ENCODE data around the gene ADH1B.

ADH1B gene

GRCh38 chr4:99305638-99306400, 15.4 kb downstream of the ADH1B start:
- Mint-ChIP-seq H3K4me3 (no peak overlapping the region), H3K4me1 (no peaks in the 10 kb centered on the region), H3K36me3 (no peaks in the 10 kb centered on the region), H3K9me3 (no peaks in the 10 kb centered on the region), H3K27me3 (no peaks in the 10 kb centered on the region), H3K27ac (no peak overlapping the region)
- ATAC-seq (ENCODE audit: low read depth) (no peak), DNase-seq (ENCODE audit: low spot score in 2 of 2) (no peak)

GRCh38 chr4:99301376-99302164, 19.6 kb downstream of the ADH1B start:
- H3K4me1 Mint-ChIP-seq: no peaks in the 10 kb centered on the region
- ATAC-seq (ENCODE audit: low read depth) (no peak), DNase-seq (ENCODE audit: low spot score in 2 of 2) (no peak)
- H3K4me3 Mint-ChIP-seq: no peak overlapping the region
- H3K27me3 Mint-ChIP-seq: no peaks in the 10 kb centered on the region
- H3K27ac Mint-ChIP-seq: no peak overlapping the region
- peaks cover 16% of the 10 kb centered on the region for H3K9me3 Mint-ChIP-seq
- H3K36me3 Mint-ChIP-seq: no peaks in the 10 kb centered on the region

- Mint-ChIP-seq H3K4me1 (no peaks in the 10 kb centered on the region), H3K9me3 (peaks cover 20% of the 10 kb centered on the region), H3K36me3 (peaks cover 2% of the 10 kb centered on the region), H3K27ac (no peak overlapping the region), H3K4me3 (no peak overlapping the region), H3K27me3 (peaks cover 2% of the 10 kb centered on the region)
- ATAC-seq (ENCODE audit: low read depth) (no peak), DNase-seq (ENCODE audit: low spot score in 2 of 2) (no peak)
Measured at GRCh38 chr4:99300934-99301333, 20.3 kb downstream of the ADH1B start.

- DNase-seq (ENCODE audit: low spot score in 2 of 2) (no peak), ATAC-seq (ENCODE audit: low read depth) (no peak)
- Mint-ChIP-seq H3K36me3 (peaks cover 4% of the 10 kb centered on the region), H3K4me3 (no peak overlapping the region), H3K27me3 (peaks cover 9% of the 10 kb centered on the region), H3K9me3 (peaks cover 21% of the 10 kb centered on the region), H3K27ac (no peak overlapping the region), H3K4me1 (no peaks in the 10 kb centered on the region)
Measured at GRCh38 chr4:99293357-99293756, 27.8 kb downstream of the ADH1B start.

GRCh38 chr4:99290848-99291786, 30.1 kb downstream of the ADH1B start, which contains the start of gene ADH1A:
TSS of gene ADH1A (minus strand) at chr4:99290985. CDS start at chr4:99290914, 71 bp downstream.
- Mint-ChIP-seq H3K9me3 (peaks cover 7% of the 10 kb centered on the region), H3K27ac (no peak within 1 kb of the TSS), H3K27me3 (peaks cover 7% of the 10 kb centered on the region), H3K4me3 (no peak within 1 kb of the TSS), H3K36me3 (peaks cover 3% of the 10 kb centered on the region), H3K4me1 (no peaks in the 10 kb centered on the region)
- DNase-seq (ENCODE audit: low spot score in 2 of 2): no peak
- ATAC-seq (ENCODE audit: low read depth): no peak

GRCh38 chr4:99285387-99285786, 35.8 kb downstream of the ADH1B start:
- Mint-ChIP-seq H3K27me3 (peaks cover 3% of the 10 kb centered on the region), H3K4me3 (no peak overlapping the region), H3K27ac (no peak overlapping the region), H3K4me1 (no peaks in the 10 kb centered on the region), H3K36me3 (no peaks in the 10 kb centered on the region), H3K9me3 (no peaks in the 10 kb centered on the region)
- ATAC-seq (ENCODE audit: low read depth) (no peak), DNase-seq (ENCODE audit: low spot score in 2 of 2) (no peak)

GRCh38 chr4:99282731-99283130, 38.5 kb downstream of the ADH1B start:
- DNase-seq (ENCODE audit: low spot score in 2 of 2): no peak
- no peaks in the 10 kb centered on the region for H3K4me1 Mint-ChIP-seq

GRCh38 chr4:99281261-99281660, 39.9 kb downstream of the ADH1B start:
- H3K4me3 Mint-ChIP-seq: no peak overlapping the region
- H3K4me1 Mint-ChIP-seq: no peaks in the 10 kb centered on the region
- H3K27me3 Mint-ChIP-seq: peaks cover 5% of the 10 kb centered on the region
- no peaks in the 10 kb centered on the region for H3K36me3 Mint-ChIP-seq
- no peak for DNase-seq (ENCODE audit: low spot score in 2 of 2)
- no peak overlapping the region for H3K27ac Mint-ChIP-seq
- ATAC-seq (ENCODE audit: low read depth): no peak
- H3K9me3 Mint-ChIP-seq: no peaks in the 10 kb centered on the region

More at GRCh38 chr4:99282731-99283130, 38.5 kb downstream of the ADH1B start:
- Mint-ChIP-seq H3K9me3 (no peaks in the 10 kb centered on the region), H3K27ac (no peak overlapping the region), H3K4me3 (no peak overlapping the region), H3K27me3 (peaks cover 5% of the 10 kb centered on the region), H3K36me3 (no peaks in the 10 kb centered on the region)
- no peak for ATAC-seq (ENCODE audit: low read depth)

- Mint-ChIP-seq H3K36me3 (no peaks in the 10 kb centered on the region), H3K9me3 (no peaks in the 10 kb centered on the region), H3K4me1 (no peaks in the 10 kb centered on the region), H3K4me3 (no peak overlapping the region), H3K27me3 (peaks cover 4% of the 10 kb centered on the region), H3K27ac (no peak overlapping the region)
- DNase-seq (ENCODE audit: low spot score in 2 of 2) (no peak), ATAC-seq (ENCODE audit: low read depth) (no peak)
Measured at GRCh38 chr4:99276417-99276816, 44.8 kb downstream of the ADH1B start.

GRCh38 chr4:99275885-99276284, 45.3 kb downstream of the ADH1B start:
- H3K4me1 Mint-ChIP-seq: no peaks in the 10 kb centered on the region
- no peak overlapping the region for H3K27ac Mint-ChIP-seq
- ATAC-seq (ENCODE audit: low read depth) (no peak), DNase-seq (ENCODE audit: low spot score in 2 of 2) (no peak)
- H3K27me3 Mint-ChIP-seq: peaks cover 2% of the 10 kb centered on the region
- H3K9me3 Mint-ChIP-seq: no peaks in the 10 kb centered on the region
- no peaks in the 10 kb centered on the region for H3K36me3 Mint-ChIP-seq
- H3K4me3 Mint-ChIP-seq: no peak overlapping the region

GRCh38 chr4:99275050-99275449, 46.2 kb downstream of the ADH1B start:
- H3K27ac Mint-ChIP-seq: no peak overlapping the region
- DNase-seq (ENCODE audit: low spot score in 2 of 2): no peak
- H3K4me1 Mint-ChIP-seq: no peaks in the 10 kb centered on the region
- H3K27me3 Mint-ChIP-seq: no peaks in the 10 kb centered on the region
- H3K4me3 Mint-ChIP-seq: no peak overlapping the region
- H3K9me3 Mint-ChIP-seq: no peaks in the 10 kb centered on the region
- H3K36me3 Mint-ChIP-seq: no peaks in the 10 kb centered on the region
- no peak for ATAC-seq (ENCODE audit: low read depth)

- DNase-seq (ENCODE audit: low spot score in 2 of 2): no peak
- H3K36me3 Mint-ChIP-seq: no peaks in the 10 kb centered on the region
- H3K9me3 Mint-ChIP-seq: no peaks in the 10 kb centered on the region
- ATAC-seq (ENCODE audit: low read depth): no peak
- no peak overlapping the region for H3K4me3 Mint-ChIP-seq
- no peaks in the 10 kb centered on the region for H3K4me1 Mint-ChIP-seq
- H3K27ac Mint-ChIP-seq: no peak overlapping the region
- H3K27me3 Mint-ChIP-seq: peaks cover 2% of the 10 kb centered on the region
Measured at GRCh38 chr4:99273704-99274103, 47.5 kb downstream of the ADH1B start.

- Mint-ChIP-seq H3K4me3 (no peak overlapping the region), H3K36me3 (peaks cover 2% of the 10 kb centered on the region), H3K27ac (no peak overlapping the region), H3K9me3 (peaks cover 6% of the 10 kb centered on the region), H3K27me3 (peaks cover 5% of the 10 kb centered on the region), H3K4me1 (no peaks in the 10 kb centered on the region)
- ATAC-seq (ENCODE audit: low read depth) (no peak), DNase-seq (ENCODE audit: low spot score in 2 of 2) (no peak)
Measured at GRCh38 chr4:99264927-99265326, 56.3 kb downstream of the ADH1B start.
